Measurements from ENCODE around the gene DTNB. TPM values are rescaled to one million over a fixed set of nuclear protein-coding genes. Genes with fewer than 3 reads are reported as not detected.

The DTNB gene
- total and polyA plus RNA-seq, 10 of the 15 experiments (the other 5 are each of a cell fraction or from before 2014, with no cell fraction given): 4.5 to 30.6 (median 11.9) TPM

GRCh38 chr2:25521665-25522387, 151.6 kb downstream of the DTNB start (continued):
- TF ChIP-seq ZBTB40 (IDR thresholded peaks at IDR 0.05; ENCODE audit: borderline replicate concordance): peak; percentile 54; the same call in 1 of the 2 replicates
- no peak for TF ChIP-seq SREBF2 (IDR thresholded peaks at IDR 0.05; ENCODE audit: low read length)
- TF ChIP-seq ATF3 (IDR thresholded peaks at IDR 0.05; ENCODE audit: borderline replicate concordance, extremely low read depth, low read depth, low read length): no peak
- TF ChIP-seq MEF2A (IDR thresholded peaks at IDR 0.05; ENCODE audit: insufficient read depth, low read depth, low read length): 0 out of 2 replicates have a peak, but pooled peaks have one; percentile 49
- peak; percentile 43 for TF ChIP-seq KLF5 (IDR thresholded peaks at IDR 0.05; ENCODE audit: partially characterized antibody)
- no peak for TF ChIP-seq E2F8 (IDR thresholded peaks at IDR 0.05; ENCODE audit: low read depth, partially characterized antibody)
- 0 out of 2 replicates have a peak, but pooled peaks have one; percentile 26 for TF ChIP-seq IKZF1 (conservative IDR thresholded peaks at IDR 0.05)
- TF ChIP-seq EZH2 (IDR thresholded peaks at IDR 0.05; ENCODE audit: borderline replicate concordance, control insufficient read depth, low read depth, low read length): no peak
- peak; percentile 81 for TF ChIP-seq MTA2 (IDR thresholded peaks at IDR 0.05; ENCODE audit: low read depth)
- no peak for TF ChIP-seq HDGF (IDR thresholded peaks at IDR 0.05)
- TF ChIP-seq SMARCA5 (IDR thresholded peaks at IDR 0.05): no peak
- no peak for TF ChIP-seq IRF5 (IDR thresholded peaks at IDR 0.05; ENCODE audit: borderline replicate concordance)
- TF ChIP-seq NRF1 (conservative IDR thresholded peaks at IDR 0.05; ENCODE audit: low read depth, low read length): no peak
- TF ChIP-seq FOXM1 (IDR thresholded peaks at IDR 0.05; ENCODE audit: low read depth, low read length): peak; percentile 60; the same call in 1 of the 2 replicates
- no peak for TF ChIP-seq PAX5 (IDR thresholded peaks at IDR 0.05; ENCODE audit: borderline replicate concordance, low read depth, low read length)
- TF ChIP-seq ZNF622 (IDR thresholded peaks at IDR 0.05): no peak
- no peak for TF ChIP-seq POLR2AphosphoS2 (IDR thresholded peaks at IDR 0.05; ENCODE audit: low read depth, low read length)
- TF ChIP-seq CBX5 (IDR thresholded peaks at IDR 0.05; ENCODE audit: low read depth): peak; percentile 90; the same call in 1 of the 2 replicates
- TF ChIP-seq RAD21 (IDR thresholded peaks at IDR 0.05; ENCODE audit: insufficient read depth, low read depth, low read length): peak; percentile 99
- no peak for TF ChIP-seq SMAD1 (IDR thresholded peaks at IDR 0.05; ENCODE audit: low read depth, partially characterized antibody)
- TF ChIP-seq HDAC6 (IDR thresholded peaks at IDR 0.05; ENCODE audit: unreplicated experiment): no peak
- no peak for TF ChIP-seq FOS (IDR thresholded peaks at IDR 0.05; ENCODE audit: borderline replicate concordance, extremely low read depth, insufficient read length)

All from GM12878 (cell line).